Body of pancreas (tissue), 4 donors: ENCODE measurements around the gene NBR1.
"Not testable (repeated sequence)": the region's sequence is repeated elsewhere in the genome, so short reads cannot be mapped to it uniquely, and the experiment has no call there.

Experiments used
- CTCF ChIP-seq, 7 experiments: fragments of 450-650 bp in 4 of 7; fragments of 200-600 bp in 3 of 7; sonication (generic) in 3 of 7; IDR thresholded peaks; one replicate each; pipeline ENCODE4 v1.5.1; 2016 to 2019; ENCODE audit warnings: antibody characterized with exemption in 7 of 7
- POLR2A ChIP-seq, 3 donors: fragments of 450-650 bp; IDR thresholded peaks; one replicate each; pipeline ENCODE4 v1.6.1; 2016; ENCODE audit warnings: antibody characterized with exemption in 3 of 3, mild to moderate bottlenecking in 2 of 3

- not testable (repeated sequence) for TF ChIP-seq CTCF, POLR2A (IDR thresholded peaks at IDR 0.05)
Measured at GRCh38 chr17:43233877-43234276, 62.9 kb downstream of the NBR1 start, which contains the start of gene RNU2-1.
